ENCODE results near the gene CDH2.

Gene CDH2

DNA sequence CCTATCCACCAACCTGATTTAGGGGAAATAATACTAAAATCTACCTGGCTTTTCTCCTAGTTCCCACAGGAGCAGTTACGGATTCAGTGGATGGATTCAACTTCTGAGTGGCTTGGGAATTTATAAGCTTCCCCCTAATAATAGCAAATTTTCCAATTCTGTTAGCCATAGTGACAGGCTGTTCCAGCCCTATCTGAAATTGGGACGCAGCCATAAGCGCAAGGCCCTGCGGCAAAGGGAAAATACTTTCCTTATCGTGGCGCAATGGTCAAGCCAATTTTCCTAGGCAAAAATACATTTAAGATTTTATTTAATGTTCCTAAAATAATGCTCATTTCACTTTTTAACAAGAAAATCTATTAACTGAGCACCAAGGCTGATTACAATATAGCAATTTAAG, 49.7 kb downstream of the CDH2 start:
- no peak for DNase-seq (ENCODE audit: low read depth)

DNA sequence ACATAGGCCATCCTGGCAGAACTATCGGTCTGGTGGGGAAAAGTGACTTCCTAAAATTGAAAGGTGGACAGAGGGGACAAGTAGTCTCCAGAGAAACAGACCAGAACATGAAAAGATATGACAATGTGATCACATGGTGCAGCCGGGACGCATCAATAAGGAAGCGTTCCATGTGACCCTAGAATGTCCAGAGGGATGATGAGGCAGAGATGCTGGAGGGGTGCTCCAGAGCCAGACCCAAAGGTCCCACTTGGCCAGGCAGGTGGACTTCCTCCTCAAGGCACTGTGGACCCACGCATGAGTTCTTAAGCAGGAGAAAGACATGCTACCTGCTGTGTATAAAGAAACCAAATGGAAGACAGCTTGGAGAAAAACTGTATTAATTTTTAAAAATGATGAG, 50.2 kb downstream of the CDH2 start:
- no peak for DNase-seq (ENCODE audit: low read depth)

GRCh38 chr18:28125051-28125450, 51.9 kb downstream of the CDH2 start:
- no peak for DNase-seq (ENCODE audit: low read depth)

- DNase-seq (ENCODE audit: low read depth) = no peak
Measured at GRCh38 chr18:28124131-28125029, 52.5 kb downstream of the CDH2 start.

DNA sequence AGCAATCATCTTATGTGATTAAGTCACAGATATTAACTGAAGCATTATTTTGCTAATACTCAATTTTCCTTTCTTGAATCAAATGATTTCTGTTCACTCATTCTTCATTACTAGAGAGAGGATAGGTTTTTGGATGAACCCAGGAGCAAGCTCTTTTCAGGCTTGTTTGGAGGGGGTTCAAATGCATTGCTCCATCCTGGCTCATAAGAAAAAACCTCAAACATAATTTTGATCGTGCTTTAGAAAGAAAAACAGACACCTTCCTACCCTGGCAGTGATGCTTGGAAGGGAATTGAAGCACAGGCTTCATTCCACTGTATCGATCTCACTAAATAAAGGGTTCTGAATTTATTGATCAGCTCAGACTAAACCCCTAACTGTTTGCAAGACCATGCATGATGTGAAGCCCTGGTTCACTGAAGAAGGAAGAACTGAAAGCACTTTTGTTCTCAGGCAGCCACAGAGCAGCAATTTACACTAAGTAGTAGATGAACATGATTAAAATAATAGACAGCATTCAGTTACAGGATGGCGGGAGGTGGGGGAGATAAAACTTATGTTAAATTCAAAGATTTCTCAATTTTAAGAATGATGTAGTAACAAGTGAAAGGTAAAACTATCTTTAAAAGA, 53.4 kb downstream of the CDH2 start:
- DNase-seq (ENCODE audit: low read depth) = no peak

DNA sequence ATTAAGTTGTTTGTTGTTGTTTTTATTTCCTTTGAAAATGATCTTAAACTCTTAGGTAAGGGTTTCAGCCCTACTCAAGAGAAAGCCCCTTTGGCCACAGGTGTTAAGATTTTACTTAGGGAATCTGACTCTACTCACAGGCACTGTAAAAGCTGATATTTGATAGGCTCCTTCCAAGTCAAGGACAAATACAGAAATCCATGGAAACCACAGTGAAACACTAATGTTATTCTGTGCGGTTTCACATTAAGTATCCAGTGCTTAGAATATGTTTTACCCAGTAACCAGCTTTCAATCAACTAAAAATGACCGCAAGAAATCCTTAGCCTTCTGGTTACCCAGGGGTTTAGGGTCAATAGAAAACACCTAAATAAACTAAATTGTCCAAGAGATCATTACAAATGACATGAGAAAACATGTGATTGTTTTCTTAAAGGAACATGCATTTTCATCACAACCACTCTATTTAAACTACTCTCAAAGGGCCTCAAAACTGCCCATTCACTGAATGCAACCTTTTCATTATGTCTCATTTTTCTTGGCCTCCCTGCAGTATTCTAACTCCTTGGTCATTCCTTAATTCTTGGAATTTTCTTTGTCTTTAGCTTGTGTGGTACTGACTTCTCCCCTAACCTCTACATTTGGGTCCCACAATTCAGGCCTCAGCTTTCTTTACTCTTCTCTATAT, 56.0 kb downstream of the CDH2 start:
- no peak for DNase-seq (ENCODE audit: low read depth)

DNA sequence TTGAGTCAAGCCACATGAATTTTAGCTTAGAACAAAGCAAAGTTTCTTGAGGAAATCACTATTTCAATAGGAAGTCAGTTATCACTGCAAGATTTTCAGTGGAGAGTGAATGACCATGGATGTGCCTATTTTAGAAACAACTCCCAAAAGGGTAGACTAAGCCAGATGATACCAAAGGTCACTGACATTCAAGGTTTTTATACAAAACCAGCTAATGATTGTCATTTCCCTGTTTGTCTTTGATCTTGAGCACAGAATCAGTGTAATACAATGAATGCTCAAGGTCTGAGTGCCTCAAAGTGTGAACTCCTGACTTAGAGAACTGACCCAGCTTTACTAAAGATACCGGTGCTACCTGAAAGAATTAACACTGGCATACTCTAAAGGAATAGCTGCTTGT, 60.5 kb downstream of the CDH2 start:
- DNase-seq (ENCODE audit: low read depth) = no peak

- no peak for DNase-seq (ENCODE audit: low read depth)
Measured at GRCh38 chr18:28115149-28115550, 61.8 kb downstream of the CDH2 start.

DNA sequence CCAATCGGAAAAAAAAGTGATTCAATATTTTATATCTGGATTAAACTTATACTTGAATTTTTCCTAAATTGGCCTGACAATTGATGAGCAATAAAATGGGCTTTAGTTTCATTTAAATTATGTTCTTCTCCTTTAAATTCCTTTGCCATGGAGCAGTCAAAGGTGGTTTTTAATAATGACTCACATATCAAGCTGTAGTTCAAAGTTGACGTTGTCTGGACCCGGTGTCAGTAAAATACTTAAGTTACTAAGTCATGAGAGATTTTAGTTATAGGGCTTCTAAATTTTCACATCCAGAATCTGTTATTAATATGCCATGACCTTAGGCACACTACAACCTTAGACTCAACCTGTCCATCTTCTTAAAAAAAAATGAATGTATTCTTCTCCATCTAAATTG, 62.5 kb downstream of the CDH2 start:
- no peak for DNase-seq (ENCODE audit: low read depth)

GRCh38 chr18:28113271-28114029, 63.5 kb downstream of the CDH2 start:
- DNase-seq (ENCODE audit: low read depth) = no peak

- DNase-seq (ENCODE audit: low read depth) = no peak
Measured at GRCh38 chr18:28112056-28112470, 64.9 kb downstream of the CDH2 start.

DNA sequence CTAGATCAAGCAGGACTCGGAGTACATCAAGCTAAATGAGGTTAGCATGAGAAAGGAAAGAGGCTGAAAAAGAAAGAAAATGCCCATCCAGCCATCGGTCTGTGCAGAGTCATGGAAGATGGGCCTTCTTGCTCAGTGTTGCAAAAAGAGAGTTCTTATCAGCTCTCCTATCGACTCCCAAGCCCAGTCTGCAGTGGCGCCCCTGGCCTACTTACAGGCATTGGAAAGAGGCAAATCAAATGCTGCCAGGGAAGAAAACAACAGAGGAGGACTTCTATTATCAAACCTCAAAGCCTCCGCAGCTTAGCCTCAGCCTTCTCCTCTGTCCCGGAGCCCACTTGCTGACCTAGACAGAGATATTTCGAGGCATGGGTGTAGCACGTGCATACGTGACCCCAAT, 66.0 kb downstream of the CDH2 start:
- DNase-seq (ENCODE audit: low read depth) = no peak

DNA sequence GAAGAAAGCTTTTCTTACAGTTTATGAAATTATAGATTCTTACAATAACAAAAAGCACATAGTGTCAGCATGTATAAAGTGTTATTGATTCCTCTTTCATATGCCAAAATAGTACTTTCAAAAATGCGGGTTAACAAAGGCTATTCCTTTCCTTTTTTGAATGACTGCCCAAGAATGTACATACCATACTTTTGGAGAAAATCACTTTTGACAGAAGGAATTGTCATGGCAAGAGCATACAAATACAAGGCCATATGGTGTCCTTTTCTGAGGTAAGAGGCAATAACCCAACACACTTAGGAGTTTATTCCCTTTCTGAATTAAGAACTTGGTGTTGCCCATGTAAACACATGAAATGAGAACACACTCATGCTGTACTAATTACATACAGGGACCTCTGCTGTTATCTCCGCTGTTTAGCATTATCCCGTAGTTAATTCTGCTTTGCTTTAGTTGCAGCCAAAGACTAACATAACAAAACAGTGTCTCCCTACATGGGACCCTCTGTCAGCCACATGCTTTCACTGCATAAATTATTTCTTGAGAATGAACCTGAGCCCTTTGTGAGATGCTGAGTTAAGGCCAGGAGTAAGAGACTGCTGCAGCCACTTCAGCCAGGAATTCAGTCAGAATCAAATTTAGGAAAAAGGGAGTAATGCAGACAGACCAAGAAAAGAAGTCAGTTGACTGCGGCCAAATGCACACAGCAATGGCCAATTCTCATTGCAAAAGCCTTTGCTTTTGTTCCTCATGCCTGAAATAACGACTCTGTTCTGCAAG, 67.0 kb downstream of the CDH2 start:
- no peak for DNase-seq (ENCODE audit: low read depth)

- DNase-seq (ENCODE audit: low read depth) = no peak
Measured at GRCh38 chr18:28108814-28109213, 68.1 kb downstream of the CDH2 start.

GRCh38 chr18:28108254-28108653, 68.7 kb downstream of the CDH2 start:
- no peak for DNase-seq (ENCODE audit: low read depth)

GRCh38 chr18:28099237-28099636, 77.7 kb downstream of the CDH2 start:
- no peak for DNase-seq (ENCODE audit: low read depth)

DNA sequence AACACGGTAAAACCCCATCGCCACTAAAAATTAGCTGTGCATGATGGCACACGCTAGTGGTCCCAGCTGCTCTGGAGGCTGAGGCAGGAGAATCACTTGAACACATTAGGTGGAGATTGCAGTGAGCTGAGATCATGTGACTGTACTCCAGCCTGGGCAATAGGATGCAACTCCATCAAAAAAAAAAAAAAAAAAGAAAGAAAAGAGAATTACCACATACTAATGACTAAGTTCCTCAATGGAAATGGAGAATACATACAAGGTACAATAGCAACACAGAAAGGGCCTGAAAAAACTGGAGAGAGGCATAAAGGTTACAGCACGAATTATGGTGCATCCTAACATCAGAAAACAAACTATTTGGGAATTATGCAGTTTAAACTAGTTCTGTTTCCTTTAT, 81.3 kb downstream of the CDH2 start:
- no peak for DNase-seq (ENCODE audit: low read depth)

DNA sequence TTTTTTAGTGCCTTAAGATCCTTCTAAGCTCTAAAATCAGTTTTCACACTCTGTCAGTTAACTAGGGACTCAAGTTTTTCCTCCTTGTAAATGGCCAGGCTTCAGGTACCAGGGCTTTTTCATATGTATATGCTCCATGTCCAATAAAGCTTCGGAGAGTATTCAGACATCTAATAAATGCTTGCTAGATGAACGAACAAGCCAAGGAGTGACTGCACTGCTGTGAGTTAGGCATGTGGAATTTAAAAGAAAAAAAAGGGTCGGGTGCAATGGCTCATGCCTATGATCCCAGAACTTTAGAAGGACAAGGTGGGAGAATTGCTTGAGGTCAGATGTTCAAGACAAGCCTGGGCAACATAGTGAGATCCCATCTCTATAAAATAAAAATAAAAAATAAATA, 81.9 kb downstream of the CDH2 start:
- DNase-seq (ENCODE audit: low read depth) = no peak

GRCh38 chr18:28091197-28091596, 85.7 kb downstream of the CDH2 start:
- no peak for DNase-seq (ENCODE audit: low read depth)

DNA sequence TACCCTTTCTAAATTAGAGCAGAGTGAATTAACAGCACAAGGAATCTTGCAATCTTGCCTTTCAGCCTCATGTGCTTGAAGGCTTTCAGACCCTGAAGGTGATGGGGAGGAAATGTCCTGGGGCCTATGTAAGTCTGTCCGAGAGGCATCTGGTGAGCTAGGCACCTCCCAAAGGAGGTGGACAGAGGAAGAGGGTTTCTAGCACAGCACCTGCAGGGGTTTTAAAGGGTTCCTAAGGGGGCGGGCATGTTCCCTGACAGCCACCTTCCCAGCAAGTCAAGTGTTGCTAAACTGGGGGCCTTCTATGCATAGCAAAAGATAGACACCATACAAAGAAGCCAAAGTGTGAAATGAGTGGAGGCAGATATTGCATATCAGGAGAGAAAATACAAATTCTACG, 88.5 kb downstream of the CDH2 start:
- DNase-seq (ENCODE audit: low read depth) = no peak
